Left renal pelvis (tissue), 4 donors: ENCODE data around the gene G2E3. TPM values are rescaled to one million over a fixed set of nuclear protein-coding genes. Genes with fewer than 3 reads are reported as not detected.

Source experiments
- DNase-seq, 4 donors: peaks; one replicate each; pipeline ENCODE4 v3.0.0-alpha.2; 2013; ENCODE audit warnings: low read depth in 4 of 4, low spot score in 3 of 4
- polyA plus RNA-seq, 4 donors: library from polyadenylated mRNA; unstranded; fragments of 120-200 nt; gene quantifications; one replicate each; pipeline ENCODE4 v1.2.1, GENCODE V29; 2013; ENCODE audit not compliant: insufficient read length in 4 of 4

G2E3 gene
- polyA plus RNA-seq, 4 donors: 27.9 to 33.8 (median 29.9) TPM

- no peak for DNase-seq
These were observed 89.5 kb downstream of the G2E3 start for GRCh38 chr14:30648471-30648870.

DNA sequence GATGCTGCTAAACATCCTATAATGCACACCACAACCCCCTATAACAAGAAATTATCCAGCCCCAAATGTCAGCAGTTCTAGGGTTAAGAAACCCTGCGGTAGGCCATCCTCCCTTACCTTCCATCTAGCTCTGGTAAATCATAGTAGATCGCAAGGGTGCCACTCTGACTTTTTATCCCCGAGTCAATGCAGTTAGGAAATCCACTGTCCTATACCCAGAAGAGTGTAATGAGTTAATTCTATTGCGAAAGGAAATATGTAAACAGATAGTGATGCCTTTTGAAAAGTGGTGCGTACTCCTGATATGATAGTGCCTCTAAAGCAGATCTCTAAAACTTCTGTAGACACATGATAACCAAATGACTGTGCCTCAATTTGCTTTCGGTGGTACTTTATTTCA lies 93.0 kb downstream of the G2E3 start:
- DNase-seq: no peak

- no peak for DNase-seq
These were observed 96.2 kb downstream of the G2E3 start for GRCh38 chr14:30655124-30655523.

- no peak for DNase-seq
These were observed 96.7 kb downstream of the G2E3 start for GRCh38 chr14:30655658-30656057.

DNA sequence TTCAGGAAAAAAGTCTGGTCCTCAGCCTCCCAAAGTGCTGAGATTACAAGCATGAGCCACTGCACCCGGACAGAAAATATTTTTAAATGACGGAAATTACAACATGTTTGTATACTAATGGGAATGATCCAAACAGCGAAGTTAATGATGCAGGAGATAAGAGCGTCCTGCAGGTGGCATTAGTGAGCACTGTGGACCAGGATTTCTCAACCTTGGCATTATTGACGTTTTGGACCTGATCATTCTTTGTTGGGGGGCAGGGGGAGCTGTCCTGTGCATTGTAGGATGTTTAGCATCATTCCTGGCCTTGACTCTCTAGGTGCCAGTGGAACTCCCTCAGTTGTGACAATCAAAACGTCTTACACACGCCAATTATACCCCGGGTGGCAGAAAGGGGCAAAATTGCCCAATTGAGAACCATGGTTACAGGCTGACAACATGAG lies 97.3 kb downstream of the G2E3 start:
- DNase-seq: peak in 1 of 4 donors; percentile 1

DNA sequence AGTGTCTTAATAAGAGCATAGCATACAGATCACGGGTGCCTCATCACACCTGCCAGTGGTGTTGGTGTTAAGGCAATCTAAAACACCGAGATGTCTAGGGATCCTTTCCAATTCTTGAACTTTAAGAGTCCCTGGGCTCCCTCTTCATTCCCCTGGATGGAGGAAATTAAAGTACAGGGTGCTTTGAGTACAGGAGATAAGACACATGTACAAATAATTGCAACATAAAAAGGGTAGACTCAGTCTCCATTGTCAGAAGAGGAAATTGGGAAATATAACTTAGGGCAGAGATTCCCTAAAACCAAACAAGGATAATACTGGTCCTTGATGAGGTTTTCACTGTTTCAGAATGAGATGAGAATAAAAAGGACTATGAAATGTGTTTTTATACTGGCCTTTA lies 98.1 kb downstream of the G2E3 start:
- no peak for DNase-seq

DNA sequence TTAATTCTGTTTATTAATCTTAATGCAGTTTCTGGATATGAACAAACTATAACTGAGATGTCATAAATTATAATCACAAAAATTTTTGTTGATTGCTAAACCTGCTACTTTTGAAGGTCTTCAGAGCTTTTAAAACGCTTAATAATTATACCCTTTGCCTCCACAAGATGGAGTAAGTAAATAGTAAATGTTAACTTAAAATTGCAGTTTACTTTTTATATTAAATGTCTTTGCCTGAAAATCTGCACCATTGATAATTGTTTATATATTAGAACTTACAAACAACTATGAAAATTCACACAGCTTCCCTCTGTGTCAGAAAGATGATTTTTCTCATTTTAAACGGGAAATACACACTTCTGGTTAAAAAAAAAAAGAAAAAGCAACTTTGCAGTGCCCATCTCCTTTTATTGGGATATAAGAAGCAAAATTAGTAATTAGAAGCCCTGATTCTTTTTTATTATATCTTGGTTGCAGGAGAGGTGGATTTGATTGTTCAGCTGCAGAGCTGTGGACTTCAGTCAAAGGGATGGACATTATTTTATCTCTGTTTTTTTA lies 98.7 kb downstream of the G2E3 start:
- no peak for DNase-seq

DNA sequence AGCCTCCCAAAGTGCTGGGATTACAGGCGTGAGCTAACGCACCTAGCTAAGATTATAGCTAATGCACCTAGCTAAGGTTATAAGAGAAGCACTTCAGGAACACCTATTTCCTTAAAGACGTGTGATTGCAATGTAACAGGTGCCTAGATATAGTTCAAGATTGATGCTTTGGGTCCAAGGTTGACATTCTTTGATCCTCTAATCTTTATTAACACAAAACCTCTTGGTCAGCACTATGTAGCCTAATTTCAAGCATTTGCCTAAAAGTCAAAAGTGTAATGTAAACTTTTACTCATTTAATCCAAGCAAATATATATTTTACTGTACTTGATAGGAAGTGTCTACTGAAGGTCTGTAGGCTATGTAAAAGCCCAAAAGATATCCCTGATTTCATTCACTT lies 99.7 kb downstream of the G2E3 start:
- no peak for DNase-seq

GRCh38 chr14:30669594-30669993 lies 110.6 kb downstream of the G2E3 start:
- no peak for DNase-seq

Other genes with a start within 250 kb of the G2E3 start
- 100 to 1,000 TPM in 1 of 4 donors, 10 to 100 TPM in 3; 87.8 to 107 (median 95.9) TPM for gene SCFD1, start 63.2 kb downstream of the G2E3 start, polyA plus RNA-seq